NT2/D1 (cell line): ENCODE measurements around the gene VAMP5.

Experiments used
- SUZ12 ChIP-seq: IDR thresholded peaks from 2 replicates; pipeline ENCODE4 v1.6.1; 2011; ENCODE audit not compliant: insufficient read length, insufficient read depth; ENCODE audit errors: extremely low read depth
- ZNF274 ChIP-seq: IDR thresholded peaks from 2 replicates; pipeline ENCODE4 v1.6.1; 2011; ENCODE audit warnings: mild to moderate bottlenecking, low read depth, low read length

- TF ChIP-seq SUZ12 (no peak), ZNF274 (no peak)
These were observed 43.0 kb upstream of the VAMP5 start for GRCh38 chr2:85541262-85541661.
